ENCODE measurements around the gene GSX2.

The GSX2 gene

GRCh38 chr4:54092405-54093323 is 7.3 kb upstream of the GSX2 start:
- peaks cover 38% of the 10 kb centered on the region for H3K4me1 Mint-ChIP-seq
- H3K4me3 Mint-ChIP-seq: peak overlapping the region; percentile 88
- peaks cover 80% of the 10 kb centered on the region for H3K27me3 Mint-ChIP-seq (ENCODE audit: low read depth, poor library complexity)
- DNase-seq: no peak
- no peaks in the 10 kb centered on the region for H3K36me3 Mint-ChIP-seq (ENCODE audit: low read depth)
- no peaks in the 10 kb centered on the region for H3K9me3 Mint-ChIP-seq
- no peak overlapping the region for H3K27ac Mint-ChIP-seq
- TF ChIP-seq CTCF (IDR thresholded peaks at IDR 0.05): no peak

- Mint-ChIP-seq H3K27ac (no peak overlapping the region), H3K4me1 (peaks cover 43% of the 10 kb centered on the region), H3K36me3 (ENCODE audit: low read depth) (no peaks in the 10 kb centered on the region), H3K27me3 (ENCODE audit: low read depth, poor library complexity) (peaks cover 86% of the 10 kb centered on the region), H3K4me3 (peak overlapping the region; percentile 12), H3K9me3 (no peaks in the 10 kb centered on the region)
- no peak for DNase-seq
- TF ChIP-seq CTCF (IDR thresholded peaks at IDR 0.05): no peak
Observed at GRCh38 chr4:54093324-54094240, 6.4 kb upstream of the GSX2 start.

- no peak for DNase-seq
- TF ChIP-seq CTCF (IDR thresholded peaks at IDR 0.05): no peak
- Mint-ChIP-seq H3K27me3 (ENCODE audit: low read depth, poor library complexity) (peaks cover 94% of the 10 kb centered on the region), H3K9me3 (no peaks in the 10 kb centered on the region), H3K4me3 (no peak overlapping the region), H3K36me3 (ENCODE audit: low read depth) (no peaks in the 10 kb centered on the region), H3K27ac (no peak overlapping the region), H3K4me1 (peaks cover 52% of the 10 kb centered on the region)
Observed at GRCh38 chr4:54094451-54094850, 5.5 kb upstream of the GSX2 start.

GRCh38 chr4:54095110-54095825 is 4.7 kb upstream of the GSX2 start:
- no peak for TF ChIP-seq CTCF (IDR thresholded peaks at IDR 0.05)
- Mint-ChIP-seq H3K27ac (no peak overlapping the region), H3K4me1 (peaks cover 54% of the 10 kb centered on the region), H3K9me3 (no peaks in the 10 kb centered on the region), H3K27me3 (ENCODE audit: low read depth, poor library complexity) (peaks cover 100% of the 10 kb centered on the region), H3K36me3 (ENCODE audit: low read depth) (no peaks in the 10 kb centered on the region), H3K4me3 (peak overlapping the region; percentile 60)
- peak; percentile 35 for DNase-seq

GRCh38 chr4:54096295-54096962 is 3.5 kb upstream of the GSX2 start:
- Mint-ChIP-seq H3K4me1 (peaks cover 54% of the 10 kb centered on the region), H3K27me3 (ENCODE audit: low read depth, poor library complexity) (peaks cover 100% of the 10 kb centered on the region), H3K9me3 (no peaks in the 10 kb centered on the region), H3K36me3 (ENCODE audit: low read depth) (no peaks in the 10 kb centered on the region), H3K27ac (no peak overlapping the region), H3K4me3 (no peak overlapping the region)
- TF ChIP-seq CTCF (IDR thresholded peaks at IDR 0.05): no peak
- DNase-seq: no peak
